ENCODE data around the gene COX19.
"Not testable (repeated sequence)": the region's sequence is repeated elsewhere in the genome, so short reads cannot be mapped to it uniquely, and the experiment has no call there.

The COX19 gene

DNA sequence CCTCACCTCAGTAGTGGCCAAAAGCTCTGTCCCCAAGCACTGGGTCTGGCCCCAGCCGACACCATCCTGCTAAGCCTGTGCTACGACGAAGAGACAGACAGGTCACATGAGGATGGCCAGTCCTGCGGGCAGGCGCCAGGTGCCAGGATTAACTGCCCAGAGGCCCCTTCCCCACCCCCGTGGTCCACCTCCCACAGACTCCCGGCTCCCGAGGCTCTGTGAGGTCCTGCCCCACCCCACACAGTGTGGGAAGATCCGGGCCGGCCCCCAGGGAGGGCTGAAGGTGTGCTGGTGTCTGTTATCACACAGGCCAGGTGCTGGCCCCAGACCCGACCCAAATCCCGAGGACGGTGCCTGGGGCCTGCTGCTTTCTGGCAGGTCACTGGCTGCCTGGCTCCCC, 34.9 kb upstream of the COX19 start:
- DNase-seq (ENCODE audit: low read depth): no peak

DNA sequence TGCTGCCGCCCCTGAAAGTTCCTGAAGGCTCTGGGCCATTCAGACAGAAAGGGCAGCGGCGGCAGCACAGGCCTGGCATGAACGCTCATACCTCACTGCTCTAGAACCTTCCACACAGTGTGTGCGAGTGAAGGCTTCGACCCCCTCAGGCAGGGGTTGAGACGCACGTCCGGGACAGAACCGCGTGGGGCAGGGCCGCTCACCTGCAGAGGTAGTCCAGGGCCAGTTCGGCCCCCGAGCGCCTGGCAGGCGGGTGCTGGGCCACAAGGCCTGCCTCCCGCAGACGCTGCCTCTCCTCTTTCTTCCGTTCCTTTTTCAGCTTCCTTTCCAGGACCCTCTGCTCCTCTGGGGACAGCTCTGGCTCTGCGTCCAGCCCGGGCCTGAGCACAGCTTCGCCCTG, 34.4 kb upstream of the COX19 start:
- no peak for DNase-seq (ENCODE audit: low read depth)

DNA sequence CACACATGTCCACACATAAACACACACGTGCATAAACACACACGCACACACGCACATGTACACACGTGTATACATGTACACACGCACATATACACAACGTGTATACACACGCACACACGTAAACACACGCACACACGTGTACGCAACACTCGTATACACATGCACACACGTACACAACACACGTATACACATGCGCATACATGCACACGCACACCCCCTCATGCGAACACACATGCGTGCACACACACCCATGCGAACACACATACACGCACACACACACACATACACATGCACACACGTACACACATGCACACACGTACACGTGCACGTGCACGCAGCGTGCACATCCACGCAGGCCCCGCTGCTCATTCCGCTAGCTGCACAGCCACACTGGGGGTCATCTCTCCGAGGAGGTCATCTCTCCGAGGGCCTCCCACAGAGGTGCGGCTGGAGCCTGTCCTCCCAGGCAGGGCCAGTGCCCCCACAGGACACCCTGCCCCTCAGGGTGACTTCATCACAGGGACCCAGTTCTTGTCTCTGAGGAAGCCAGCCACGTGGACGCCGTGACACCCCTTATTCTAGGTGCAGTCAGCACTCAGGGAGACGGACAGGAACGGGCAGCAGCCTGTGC, 33.5 kb upstream of the COX19 start:
- DNase-seq (ENCODE audit: low read depth): no peak

DNA sequence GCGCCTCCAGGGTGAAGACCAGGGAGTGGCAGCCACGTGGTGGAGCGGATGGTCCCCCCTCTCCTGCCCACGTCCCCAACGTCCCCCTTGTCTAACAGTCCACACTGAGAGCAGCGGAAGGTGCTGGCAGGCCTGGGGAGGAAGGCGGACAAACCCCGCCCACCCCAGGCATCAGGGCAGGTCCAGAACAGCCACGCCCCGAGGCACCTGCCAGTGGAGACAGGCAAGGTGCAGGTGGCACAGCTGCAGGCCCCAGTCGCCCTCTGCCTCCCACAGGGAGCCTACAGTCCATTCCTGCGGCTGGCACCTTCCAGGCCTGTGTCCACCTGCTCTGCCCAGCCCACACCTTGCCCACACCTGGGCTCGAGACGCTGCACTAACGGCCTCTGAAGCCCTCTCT, 32.6 kb upstream of the COX19 start:
- no peak for DNase-seq (ENCODE audit: low read depth)

DNA sequence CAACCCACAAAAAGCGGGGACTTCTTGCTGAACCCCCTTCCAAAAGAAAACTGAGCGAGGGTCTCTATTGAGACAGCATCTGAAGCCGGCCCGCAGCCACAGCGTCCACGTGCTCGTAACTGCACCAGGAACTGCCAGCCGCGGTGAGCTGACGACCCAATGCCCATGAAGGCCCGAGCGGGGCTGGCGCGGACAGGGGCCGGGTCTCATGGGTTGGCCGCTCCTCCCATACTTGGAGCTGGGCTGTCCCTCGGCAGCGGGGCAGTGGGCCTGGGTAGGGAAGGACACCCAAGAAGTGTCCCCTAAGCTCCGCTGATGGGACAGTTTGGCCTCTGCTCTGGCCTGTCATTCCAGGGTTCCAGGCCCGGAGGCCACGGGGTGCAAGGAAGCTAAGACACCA, 30.0 kb upstream of the COX19 start:
- no peak for DNase-seq (ENCODE audit: low read depth)

DNA sequence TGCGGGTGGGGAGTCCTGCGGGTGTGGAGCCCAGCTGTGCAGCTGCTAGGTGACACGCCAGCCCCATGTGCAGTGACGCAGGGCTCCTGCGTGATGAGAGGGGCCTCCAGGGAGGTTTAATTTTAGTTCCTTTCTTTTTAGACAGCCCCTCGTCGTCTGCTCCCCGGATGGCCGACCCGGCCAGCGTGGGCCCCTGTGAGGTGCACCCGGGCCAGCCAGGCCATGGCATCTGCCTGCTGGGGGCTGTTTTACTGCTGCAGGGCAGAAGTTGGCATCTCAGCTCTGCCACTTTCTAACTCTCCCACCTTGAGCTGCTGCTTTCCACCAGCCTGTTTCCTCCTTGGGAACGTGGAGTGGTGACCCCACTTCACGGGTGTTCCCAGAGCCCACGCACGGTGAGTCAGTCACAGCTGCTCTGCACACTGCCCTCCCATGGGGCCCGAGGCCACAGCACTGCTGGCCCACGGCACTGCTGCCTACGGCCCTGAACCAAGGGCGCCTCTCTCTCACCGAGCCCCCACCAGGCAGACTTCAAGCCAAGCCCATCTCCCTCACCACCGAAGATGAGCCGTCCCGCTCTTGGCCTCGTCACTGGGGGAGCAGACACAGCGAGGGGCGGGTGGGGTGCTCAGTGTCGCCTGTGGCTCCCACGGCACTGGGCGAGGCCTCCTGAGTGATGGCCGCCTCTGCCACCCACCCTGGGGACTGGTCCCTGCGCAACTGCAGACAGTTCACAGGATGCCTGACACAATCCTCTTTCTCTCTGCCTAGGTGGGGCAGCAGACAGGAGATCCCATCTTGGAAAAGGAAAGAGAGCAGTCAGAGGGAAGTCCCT, 28.9 kb upstream of the COX19 start:
- no peak for DNase-seq (ENCODE audit: low read depth)

DNA sequence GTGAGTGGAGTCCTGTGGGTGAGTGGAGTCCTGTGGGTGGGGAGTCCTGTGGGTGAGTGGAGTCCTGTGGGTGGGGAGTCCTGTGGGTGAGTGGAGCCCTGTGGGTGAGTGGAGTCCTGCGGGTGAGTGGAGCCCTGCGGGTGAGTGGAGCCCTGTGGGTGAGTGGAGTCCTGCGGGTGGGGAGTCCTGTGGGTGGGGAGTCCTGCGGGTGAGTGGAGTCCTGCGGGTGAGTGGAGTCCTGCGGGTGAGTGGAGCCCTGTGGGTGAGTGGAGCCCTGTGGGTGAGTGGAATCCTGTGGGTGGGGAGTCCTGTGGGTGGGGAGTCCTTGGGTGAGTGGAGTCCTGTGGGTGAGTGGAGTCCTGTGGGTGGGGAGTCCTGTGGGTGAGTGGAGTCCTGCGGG, 27.1 kb upstream of the COX19 start:
- DNase-seq (ENCODE audit: low read depth): not testable (repeated sequence)

DNA sequence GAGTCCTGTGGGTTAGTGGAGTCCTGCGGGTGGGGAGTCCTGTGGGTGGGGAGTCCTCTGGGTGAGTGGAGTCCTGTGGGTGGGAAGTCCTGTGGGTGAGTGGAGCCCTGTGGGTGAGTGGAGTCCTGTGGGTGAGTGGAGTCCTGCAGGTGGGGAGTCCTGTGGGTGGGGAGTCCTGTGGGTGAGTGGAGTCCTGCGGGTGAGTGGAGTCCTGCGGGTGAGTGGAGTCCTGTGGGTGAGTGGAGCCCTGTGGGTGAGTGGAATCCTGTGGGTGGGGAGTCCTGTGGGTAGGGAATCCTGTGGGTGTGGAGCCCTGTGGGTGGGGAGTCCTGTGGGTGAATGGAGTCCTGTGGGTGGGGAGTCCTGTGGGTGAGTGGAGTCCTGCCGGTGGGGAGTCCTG, 26.7 kb upstream of the COX19 start:
- not testable (repeated sequence) for DNase-seq (ENCODE audit: low read depth)

DNA sequence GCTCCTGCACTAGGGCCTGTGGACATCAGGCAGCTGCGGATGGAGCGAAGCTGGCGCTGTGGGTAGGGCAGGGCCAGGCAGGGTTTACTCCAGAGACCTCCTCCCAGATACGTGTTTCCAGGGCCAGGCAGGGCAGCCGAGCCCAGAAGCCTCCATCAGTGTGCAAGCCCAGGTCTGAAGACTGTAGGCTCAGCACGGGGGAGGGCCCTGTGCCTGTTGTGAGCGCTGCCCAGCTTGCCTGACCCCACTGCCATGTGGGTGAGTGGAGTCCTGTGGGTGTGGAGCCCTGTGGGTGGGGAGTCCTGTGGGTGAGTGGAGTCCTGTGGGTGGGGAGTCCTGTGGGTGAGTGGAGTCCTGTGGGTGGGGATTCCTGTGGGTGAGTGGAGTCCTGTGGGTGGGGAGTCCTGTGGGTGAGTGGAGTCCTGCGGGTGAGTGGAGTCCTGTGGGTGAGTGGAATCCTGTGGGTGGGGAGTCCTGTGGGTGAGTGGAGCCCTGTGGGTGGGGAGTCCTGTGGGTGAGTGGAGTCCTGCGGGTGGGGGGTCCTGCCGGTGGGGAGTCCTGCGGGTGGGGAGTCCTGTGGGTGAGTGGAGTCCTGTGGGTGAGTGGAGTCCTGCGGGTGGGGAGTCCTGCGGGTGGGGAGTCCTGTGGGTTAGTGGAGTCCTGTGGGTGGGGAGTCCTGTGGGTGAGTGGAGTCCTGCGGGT, 25.9 kb upstream of the COX19 start:
- not testable (repeated sequence) for DNase-seq (ENCODE audit: low read depth)

DNA sequence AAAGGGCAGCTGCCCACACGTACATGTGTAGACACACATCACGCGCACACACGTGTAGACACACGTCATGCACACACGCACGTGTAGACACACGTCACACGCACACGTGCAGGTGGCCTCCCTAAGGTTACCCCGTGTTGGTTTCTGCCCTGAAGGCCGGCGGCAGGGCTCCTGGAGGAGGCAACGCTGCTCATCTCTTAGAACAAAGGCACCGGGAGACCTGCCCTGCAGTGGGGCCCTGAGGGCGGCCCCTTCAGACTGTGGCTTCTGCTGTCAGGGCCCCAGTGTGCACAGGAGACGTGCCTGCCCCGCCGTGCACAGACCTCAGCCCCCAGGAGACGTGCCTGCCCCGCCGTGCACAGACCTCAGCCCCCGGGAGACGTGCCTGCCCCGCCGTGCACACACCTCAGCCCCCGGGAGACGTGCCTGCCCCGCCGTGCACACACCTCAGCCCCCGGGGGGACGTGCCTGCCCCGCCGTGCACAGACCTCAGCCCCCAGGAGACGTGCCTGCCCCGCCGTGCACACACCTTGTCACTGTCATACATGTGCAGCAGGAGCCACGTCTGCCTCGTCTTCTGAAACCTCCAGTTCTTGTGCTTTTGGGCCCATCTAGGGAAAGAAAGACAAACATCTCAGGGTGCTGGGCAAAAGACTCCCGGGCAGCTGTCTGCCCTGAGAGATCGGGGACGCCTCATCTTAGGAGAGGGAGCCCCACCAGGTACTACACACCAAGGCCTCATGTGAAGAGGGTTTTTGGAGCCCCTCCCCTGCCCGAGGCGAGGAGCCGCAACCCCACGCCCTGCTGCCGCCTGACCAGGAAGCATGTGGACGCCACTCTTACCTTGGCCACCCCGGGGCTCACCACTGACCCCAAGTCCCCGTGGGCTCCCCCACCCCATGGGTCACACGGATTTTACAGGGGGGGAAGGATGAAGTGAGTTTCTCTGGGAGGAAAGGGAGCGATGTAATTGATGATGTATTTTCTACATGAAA, 24.9 kb upstream of the COX19 start:
- DNase-seq (ENCODE audit: low read depth): no peak

DNA sequence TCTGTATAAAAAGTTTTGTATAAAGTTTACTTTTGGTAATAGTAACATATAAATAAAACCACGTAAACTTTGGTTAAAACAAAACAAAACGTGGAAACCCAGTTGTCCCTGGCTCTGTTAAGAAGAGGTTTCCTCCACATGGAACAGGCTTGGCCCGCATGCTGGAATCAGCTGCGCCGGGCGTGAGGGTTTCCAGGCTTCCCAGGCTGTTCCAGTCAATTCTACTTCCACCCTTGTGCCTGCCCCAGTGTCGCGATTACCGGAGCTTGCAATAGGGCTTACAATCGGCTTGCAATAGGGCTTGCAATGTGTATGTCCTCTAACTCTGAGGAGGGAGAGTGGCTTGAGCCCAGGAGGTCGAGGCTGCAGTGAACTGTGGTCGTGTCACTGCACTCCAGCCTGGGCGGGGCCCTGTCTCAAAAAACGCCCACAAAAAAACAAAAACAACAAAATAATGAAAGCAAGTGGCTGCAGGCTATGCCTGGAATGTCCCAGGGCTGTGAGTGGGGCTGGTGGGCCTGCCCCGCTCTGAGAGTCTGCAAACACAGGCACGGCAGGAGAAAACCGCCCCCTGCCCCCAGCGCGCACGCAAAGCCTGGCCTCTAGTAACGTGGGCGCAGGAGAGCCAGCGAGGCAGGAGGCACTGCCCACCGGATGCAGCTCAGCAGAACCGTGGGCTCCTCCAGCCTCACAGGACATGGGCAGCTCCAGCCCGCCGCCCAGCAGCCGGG, 24.0 kb upstream of the COX19 start:
- no peak for DNase-seq (ENCODE audit: low read depth)

DNA sequence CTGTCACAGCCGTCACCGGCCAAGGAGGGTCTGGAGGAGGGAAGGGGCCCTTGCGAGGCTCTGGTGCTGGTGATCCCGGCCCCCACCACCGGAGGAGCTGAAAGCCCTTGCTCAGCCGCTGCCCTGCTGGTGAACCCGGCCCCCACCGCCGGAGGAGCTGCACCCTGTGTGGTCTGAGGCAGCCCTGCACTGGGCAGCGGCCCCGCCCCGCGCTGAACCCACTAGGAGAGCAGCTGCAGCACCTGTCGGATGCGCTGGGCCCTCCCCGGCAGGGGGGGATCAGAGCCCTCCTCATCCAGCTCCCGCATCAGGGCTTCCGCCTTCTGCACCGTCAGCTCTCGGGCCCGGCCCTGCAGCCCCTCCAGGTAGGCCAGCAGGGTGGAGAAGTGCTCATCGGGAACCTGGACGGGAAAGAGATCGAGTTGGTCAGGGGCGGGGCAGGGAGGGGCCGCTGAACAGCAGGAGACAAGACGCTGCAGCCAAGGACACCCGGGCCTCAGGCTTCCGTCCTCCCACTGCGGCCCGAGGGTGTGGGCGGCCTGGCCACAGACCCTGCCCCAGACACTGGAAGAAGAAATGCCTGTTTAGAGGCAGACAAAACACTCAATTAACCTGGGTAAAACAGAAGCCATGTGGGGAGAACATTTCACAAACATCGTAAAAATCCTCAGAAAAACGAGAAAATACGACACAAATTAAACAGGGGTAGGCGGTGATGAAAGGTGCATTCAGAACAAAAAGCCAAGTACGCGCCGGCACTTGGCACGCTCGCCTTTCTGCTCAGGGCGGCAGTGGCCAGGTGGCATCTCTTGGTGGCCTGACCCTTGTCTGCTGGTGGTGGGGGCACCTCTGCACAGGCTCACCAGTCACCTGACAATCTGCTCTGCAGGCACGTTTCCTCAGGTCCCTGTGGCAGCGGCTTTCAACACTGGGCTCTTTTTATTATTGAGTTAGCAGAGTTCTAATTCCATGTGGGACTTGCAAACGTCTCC, 22.4 kb upstream of the COX19 start:
- DNase-seq (ENCODE audit: low read depth): no peak

DNA sequence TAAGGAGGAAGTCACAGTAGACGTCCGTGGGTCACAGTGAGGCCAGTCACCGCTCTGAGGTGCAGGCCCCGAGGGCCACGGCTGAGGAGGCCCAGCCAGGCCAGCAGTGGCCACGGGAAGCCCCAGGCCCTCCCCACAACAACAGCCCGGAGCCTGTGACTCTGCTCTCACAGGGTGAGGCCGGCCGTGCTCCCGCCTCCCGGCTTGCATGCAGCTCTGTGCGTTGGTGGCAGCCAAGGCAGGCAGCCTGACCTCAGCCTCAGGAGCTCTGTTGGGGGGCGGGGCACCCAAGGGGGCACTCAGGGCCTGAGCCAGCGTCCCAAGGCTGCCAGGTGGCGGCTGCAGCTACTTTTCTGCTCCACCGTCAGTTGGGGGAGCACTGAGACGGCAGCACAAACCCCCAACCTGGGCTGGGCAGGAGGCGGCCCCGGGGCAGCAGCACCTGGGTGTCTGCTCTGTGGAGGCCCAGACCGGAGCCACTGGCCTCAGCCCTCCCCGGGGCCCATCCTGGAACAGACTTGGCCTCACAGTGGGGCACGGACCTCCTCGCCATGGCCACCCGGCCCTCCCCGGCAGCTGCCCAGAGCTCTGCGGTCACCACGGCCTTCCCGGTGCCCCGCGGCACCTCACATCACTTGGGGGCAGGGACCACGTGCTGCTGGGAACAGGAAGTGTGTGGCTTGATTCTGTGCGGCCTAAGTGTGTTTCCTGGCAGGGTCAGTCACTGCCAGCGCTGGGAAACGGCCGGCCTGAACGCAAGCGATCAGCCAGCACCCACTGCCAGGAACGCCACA, 20.9 kb upstream of the COX19 start:
- no peak for DNase-seq (ENCODE audit: low read depth)

DNA sequence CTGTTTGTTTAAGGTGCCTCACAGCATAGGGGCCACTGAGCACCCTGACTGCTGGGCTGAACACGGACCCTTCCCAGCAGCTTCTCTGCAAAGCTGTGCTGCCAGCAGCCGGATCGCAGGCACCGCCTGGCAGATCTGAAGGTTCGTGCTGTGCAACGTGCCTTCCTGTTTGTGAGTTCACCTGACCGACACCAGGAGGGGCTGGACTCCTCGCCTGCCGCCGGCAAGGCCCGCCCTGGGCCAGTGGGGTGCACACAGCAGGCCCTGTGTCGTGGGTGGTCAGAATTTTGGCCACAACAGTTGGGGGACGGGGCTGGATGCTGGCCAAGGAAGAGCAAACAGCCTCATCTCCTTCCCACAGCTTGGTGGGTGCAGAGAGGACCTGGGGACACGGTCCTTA, 20.2 kb upstream of the COX19 start:
- no peak for DNase-seq (ENCODE audit: low read depth)

DNA sequence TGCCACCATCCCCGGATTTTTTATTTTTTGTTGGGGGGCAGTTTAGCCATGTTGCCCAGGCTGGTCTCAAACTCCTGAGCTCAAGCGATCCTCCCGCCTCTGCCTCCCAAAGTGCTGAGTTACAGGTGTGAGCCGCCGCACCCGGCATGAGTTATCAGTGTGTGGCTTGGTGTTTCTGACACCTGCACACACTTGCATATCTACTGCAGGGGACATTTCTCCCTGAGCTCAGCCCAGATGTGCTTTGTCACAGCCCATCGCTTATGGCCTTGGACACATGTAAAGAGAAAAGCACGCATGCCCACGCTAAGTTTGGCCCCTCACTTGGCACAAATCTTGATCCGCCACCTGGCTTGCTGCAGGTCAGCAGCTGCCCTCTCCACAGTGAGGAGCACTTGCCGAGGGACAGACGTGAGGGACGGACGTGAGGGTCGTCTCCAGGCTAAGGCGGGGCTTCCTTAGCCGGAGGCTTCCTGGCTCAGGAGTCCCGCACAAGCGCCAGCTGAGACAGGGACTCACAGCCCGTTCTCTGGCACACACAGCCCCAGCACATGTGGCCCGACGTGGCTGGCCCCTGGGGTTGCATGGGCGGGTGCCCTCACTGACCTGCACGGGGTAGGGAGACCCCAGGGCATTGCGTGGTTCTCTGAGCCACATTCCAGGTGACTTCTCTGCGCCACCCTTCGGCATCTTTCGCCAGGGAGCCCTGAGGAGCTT, 19.4 kb upstream of the COX19 start:
- no peak for DNase-seq (ENCODE audit: low read depth)

DNA sequence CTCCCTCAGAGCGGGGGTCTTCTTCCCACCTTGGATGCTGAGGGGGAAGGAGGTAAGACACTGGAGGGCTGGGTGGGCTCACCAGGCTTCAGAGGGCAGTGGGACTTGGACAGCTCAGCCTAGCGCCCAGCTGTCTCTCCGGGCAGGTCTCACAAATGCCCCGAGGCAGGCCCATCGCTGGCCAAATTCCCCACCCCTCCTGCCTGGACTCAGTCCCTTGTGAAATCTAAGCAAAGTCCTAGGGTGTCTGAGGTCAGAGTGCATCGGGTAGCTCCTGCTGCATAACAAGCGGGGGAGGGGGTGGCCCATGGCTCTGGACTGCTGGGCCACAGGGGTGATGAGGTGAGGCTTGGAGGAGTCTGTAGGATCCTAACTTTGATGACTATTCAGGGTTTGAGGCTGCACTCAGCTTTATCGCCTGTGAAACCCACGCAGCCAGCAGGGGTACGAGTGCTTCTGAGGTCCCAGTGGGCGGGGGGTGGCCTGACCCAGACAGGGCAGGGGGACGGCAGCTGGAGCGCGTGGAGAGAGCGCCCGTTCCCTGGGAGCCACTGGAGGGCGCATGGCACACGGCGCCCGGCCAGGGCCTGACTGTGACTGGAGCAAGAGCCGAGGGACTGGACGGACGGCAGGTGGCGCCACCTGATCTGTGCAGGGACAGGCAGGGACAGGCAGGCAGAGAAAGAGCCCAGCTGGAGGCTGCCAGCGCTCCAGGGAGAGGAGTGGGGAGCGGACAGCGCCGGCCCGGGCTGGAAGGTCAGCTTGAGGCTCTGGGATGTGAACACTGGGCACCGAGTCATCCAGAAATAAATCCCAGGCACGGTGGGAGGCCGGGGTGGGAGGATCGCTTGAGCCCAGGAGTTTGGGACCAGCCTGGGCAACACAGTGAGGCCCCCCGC, 17.6 kb upstream of the COX19 start:
- DNase-seq (ENCODE audit: low read depth): peak; percentile 55

Data from HS-5 (cell line).